Parathyroid adenoma (tissue), 2 donors: ENCODE measurements around the gene CORIN.

Source experiments
- H2AFZ ChIP-seq: fragments of 300-600 bp; sonication (generic); one replicate; pipeline ENCODE4 v1.7.0; 2017; ENCODE audit warnings: antibody characterized with exemption, mild to moderate bottlenecking
- H3K27ac ChIP-seq: fragments of 300-600 bp; sonication (generic); one replicate; pipeline ENCODE4 v1.7.0; 2017
- H3K27me3 ChIP-seq: fragments of 300-600 bp; sonication (generic); one replicate; pipeline ENCODE4 v1.7.0; 2017; ENCODE audit warnings: low read length; ENCODE audit not compliant: control insufficient read depth, insufficient read depth
- H3K36me3 ChIP-seq: fragments of 300-600 bp; sonication (generic); one replicate; pipeline ENCODE4 v1.7.0; 2017; ENCODE audit warnings: low read length; ENCODE audit not compliant: control insufficient read depth, insufficient read depth
- H3K4me1 ChIP-seq: fragments of 300-600 bp; sonication (generic); one replicate; pipeline ENCODE4 v1.7.0; 2017; ENCODE audit warnings: control low read depth
- H3K4me2 ChIP-seq: fragments of 300-600 bp; sonication (generic); one replicate; pipeline ENCODE4 v1.7.0; 2017; ENCODE audit warnings: low read length
- H3K4me3 ChIP-seq: fragments of 300-600 bp; sonication (generic); one replicate; pipeline ENCODE4 v1.7.0; 2017; ENCODE audit warnings: low read depth, low read length
- H3K79me2 ChIP-seq: fragments of 300-600 bp; sonication (generic); one replicate; pipeline ENCODE4 v1.7.0; 2017; ENCODE audit warnings: control low read depth
- H3K9ac ChIP-seq: fragments of 300-600 bp; sonication (generic); one replicate; pipeline ENCODE4 v1.7.0; 2017; ENCODE audit warnings: mild to moderate bottlenecking
- H3K9me3 ChIP-seq: fragments of 300-600 bp; sonication (generic); one replicate; pipeline ENCODE4 v1.7.0; 2017; ENCODE audit warnings: low read length; ENCODE audit not compliant: control insufficient read depth
- TF ChIP-seq, protein P1 (sequence below): fragments of 300-600 bp; sonication (generic); IDR thresholded peaks from one replicate; pipeline ENCODE4 v1.7.0; 2017; ENCODE audit warnings: antibody characterized with exemption, mild to moderate bottlenecking
- donor health status: primary hyperparathyroidism.

Gene CORIN

DNA sequence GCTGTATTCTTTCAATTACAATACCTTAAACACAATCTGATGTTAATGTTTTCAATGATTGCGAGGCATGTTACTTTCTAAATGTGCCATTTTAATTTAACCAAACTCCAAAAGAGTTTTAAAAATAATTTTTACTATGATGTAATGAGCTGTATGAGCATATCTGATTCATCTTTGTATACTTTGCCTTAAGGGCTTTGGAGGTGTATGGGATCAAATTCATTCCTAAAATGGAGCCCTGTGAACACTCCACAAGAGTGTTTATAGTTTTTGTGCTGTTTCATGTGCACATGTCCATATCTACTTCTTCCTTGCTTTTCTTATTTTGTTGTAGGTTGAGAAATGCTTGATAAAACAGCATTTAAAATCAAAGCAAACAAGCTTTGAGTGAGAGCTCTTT, 270.4 kb downstream of the CORIN start:
- TF ChIP-seq, protein P1, sequence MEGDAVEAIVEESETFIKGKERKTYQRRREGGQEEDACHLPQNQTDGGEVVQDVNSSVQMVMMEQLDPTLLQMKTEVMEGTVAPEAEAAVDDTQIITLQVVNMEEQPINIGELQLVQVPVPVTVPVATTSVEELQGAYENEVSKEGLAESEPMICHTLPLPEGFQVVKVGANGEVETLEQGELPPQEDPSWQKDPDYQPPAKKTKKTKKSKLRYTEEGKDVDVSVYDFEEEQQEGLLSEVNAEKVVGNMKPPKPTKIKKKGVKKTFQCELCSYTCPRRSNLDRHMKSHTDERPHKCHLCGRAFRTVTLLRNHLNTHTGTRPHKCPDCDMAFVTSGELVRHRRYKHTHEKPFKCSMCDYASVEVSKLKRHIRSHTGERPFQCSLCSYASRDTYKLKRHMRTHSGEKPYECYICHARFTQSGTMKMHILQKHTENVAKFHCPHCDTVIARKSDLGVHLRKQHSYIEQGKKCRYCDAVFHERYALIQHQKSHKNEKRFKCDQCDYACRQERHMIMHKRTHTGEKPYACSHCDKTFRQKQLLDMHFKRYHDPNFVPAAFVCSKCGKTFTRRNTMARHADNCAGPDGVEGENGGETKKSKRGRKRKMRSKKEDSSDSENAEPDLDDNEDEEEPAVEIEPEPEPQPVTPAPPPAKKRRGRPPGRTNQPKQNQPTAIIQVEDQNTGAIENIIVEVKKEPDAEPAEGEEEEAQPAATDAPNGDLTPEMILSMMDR: no peak
- no peak overlapping the region for H3K9ac ChIP-seq
- no peak overlapping the region for H3K4me3 ChIP-seq
- H3K27ac ChIP-seq: no peak overlapping the region
- H2AFZ ChIP-seq: no peak overlapping the region
- no peaks in the 10 kb centered on the region for H3K27me3 ChIP-seq
- no peaks in the 10 kb centered on the region for H3K4me1 ChIP-seq
- H3K79me2 ChIP-seq: no peaks in the 10 kb centered on the region
- no peak overlapping the region for H3K4me2 ChIP-seq
- H3K9me3 ChIP-seq: no peaks in the 10 kb centered on the region
- no peaks in the 10 kb centered on the region for H3K36me3 ChIP-seq

DNA sequence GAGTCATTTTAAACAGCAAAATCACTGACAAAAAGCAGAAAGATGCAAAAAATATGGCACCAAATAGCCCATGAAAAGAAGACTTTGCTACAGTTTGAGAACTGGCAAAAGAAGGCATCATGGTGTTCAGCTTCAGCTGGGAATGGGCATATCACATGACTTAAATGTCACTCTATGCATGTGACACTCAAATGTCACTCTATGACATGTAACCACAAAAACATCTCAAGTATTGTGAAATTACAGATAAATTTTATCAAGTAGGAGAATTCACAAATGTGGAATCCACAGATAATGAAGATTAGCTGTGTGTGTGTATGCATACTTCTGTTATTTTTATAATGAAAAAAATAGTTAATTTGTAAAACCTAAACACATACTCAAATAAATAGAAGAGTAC, 270.9 kb downstream of the CORIN start:
- no peaks in the 10 kb centered on the region for H3K9me3 ChIP-seq
- H3K36me3 ChIP-seq: no peaks in the 10 kb centered on the region
- TF ChIP-seq, protein P1: no peak
- H3K4me1 ChIP-seq: no peaks in the 10 kb centered on the region
- no peaks in the 10 kb centered on the region for H3K79me2 ChIP-seq
- H3K9ac ChIP-seq: no peak overlapping the region
- no peak overlapping the region for H3K4me3 ChIP-seq
- no peak overlapping the region for H2AFZ ChIP-seq
- H3K27ac ChIP-seq: no peak overlapping the region
- no peaks in the 10 kb centered on the region for H3K27me3 ChIP-seq
- H3K4me2 ChIP-seq: no peak overlapping the region

DNA sequence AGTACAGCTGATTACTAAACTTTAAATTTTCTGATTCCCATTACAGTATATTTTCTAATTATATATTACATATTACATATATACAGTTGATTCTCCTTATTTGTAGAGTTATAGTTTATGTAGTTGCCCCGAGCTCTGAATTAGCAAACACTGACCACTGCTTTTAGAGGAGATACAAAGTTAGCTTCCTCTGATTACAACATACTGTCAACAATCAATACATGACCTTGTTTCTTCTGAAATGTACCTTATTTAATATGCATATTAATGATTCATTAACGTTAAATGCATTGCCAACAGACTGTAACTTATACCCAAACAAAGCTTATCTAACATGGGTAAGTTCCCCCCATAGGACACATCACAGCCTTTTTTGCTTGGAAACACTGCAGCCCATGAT, 271.3 kb downstream of the CORIN start:
- Histone ChIP-seq H3K4me1 (no peaks in the 10 kb centered on the region), H3K4me3 (no peak overlapping the region), H3K9ac (no peak overlapping the region), H3K9me3 (no peaks in the 10 kb centered on the region), H3K36me3 (no peaks in the 10 kb centered on the region), H2AFZ (no peak overlapping the region), H3K27me3 (no peaks in the 10 kb centered on the region), H3K4me2 (no peak overlapping the region), H3K27ac (no peak overlapping the region), H3K79me2 (no peaks in the 10 kb centered on the region)
- TF ChIP-seq, protein P1: no peak

DNA sequence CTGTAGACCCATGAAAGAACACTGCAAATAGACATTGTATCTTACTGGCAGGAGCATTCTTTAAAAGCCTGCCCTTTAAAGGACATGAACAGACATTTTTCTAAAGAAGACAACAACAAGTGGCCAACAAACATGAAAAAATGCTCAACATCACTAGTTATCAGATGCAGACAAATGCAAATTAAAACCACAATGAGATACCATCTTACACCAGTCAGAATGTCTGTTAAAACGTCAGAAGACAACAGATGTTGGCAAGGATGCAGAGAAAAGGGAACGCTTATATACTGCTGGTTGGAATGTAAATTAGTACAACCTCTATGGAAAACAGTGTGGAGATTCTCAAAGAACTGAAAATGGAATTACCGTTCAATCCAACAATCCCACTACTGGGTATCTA, 275.6 kb downstream of the CORIN start:
- TF ChIP-seq, protein P1: no peak
- H2AFZ ChIP-seq: no peak overlapping the region
- no peak overlapping the region for H3K4me2 ChIP-seq
- no peaks in the 10 kb centered on the region for H3K36me3 ChIP-seq
- H3K9ac ChIP-seq: no peak overlapping the region
- H3K27me3 ChIP-seq: no peaks in the 10 kb centered on the region
- no peak overlapping the region for H3K4me3 ChIP-seq
- no peaks in the 10 kb centered on the region for H3K4me1 ChIP-seq
- H3K27ac ChIP-seq: no peak overlapping the region
- no peaks in the 10 kb centered on the region for H3K79me2 ChIP-seq
- no peaks in the 10 kb centered on the region for H3K9me3 ChIP-seq

DNA sequence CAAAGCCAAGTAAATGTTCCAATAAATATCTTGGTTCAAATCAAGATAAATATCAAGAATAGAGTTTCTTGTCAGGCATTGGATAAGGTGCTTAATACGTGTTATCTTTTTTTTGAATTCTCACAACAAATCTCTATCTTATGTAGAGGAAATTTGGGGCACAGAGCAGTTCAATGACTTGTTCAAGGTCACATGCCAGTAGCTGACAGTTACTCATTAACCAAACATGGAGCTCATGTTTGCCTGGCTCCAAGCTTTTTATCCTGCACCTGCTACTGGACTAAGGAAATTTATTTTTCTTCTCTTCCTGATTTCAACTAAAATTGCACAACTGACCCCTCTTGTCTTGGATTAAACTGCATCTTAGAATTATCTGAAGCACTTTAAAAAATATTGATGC, 276.5 kb downstream of the CORIN start:
- no peaks in the 10 kb centered on the region for H3K36me3 ChIP-seq
- H3K27ac ChIP-seq: no peak overlapping the region

More for the DNA sequence above, 276.5 kb downstream of the CORIN start:
- Histone ChIP-seq H3K9ac (no peak overlapping the region), H2AFZ (no peak overlapping the region), H3K4me1 (no peaks in the 10 kb centered on the region), H3K4me2 (no peak overlapping the region), H3K27me3 (no peaks in the 10 kb centered on the region), H3K79me2 (no peaks in the 10 kb centered on the region), H3K9me3 (no peaks in the 10 kb centered on the region), H3K4me3 (no peak overlapping the region)
- TF ChIP-seq, protein P1: no peak
